Heart left ventricle (tissue), 16 donors: Measurements from ENCODE around the gene TTBK2. TPM values are rescaled to one million over a fixed set of nuclear protein-coding genes. Genes with fewer than 3 reads are reported as not detected.

ENCODE experiments used
- ATAC-seq, 4 donors: fragments of 200-7000 bp; cut with Tn5 transposase; one replicate each; pipeline ENCODE4 v1.9.1; 2020 to 2022; ENCODE audit warnings: moderate library complexity in 4 of 4, mild to moderate bottlenecking in 3 of 4, moderate number of reproducible peaks in 1 of 4
- DNase-seq, 5 donors: peaks; one replicate each; pipeline ENCODE4 v3.0.0-alpha.2; 2020
- H3K27ac ChIP-seq, 12 donors: fragments of 200-600 bp; sonication (generic) in 4 of 12; one replicate each; pipeline versions ENCODE4 v1.5.0 to v1.8.0; 2016 to 2022; ENCODE audit warnings: mild to moderate bottlenecking in 2 of 12
- H3K27me3 ChIP-seq, 9 donors: fragments of 200-600 bp; sonication (generic) in 2 of 9; one replicate each; pipeline versions ENCODE4 v1.5.1 to v1.8.0; 2016 to 2022; ENCODE audit warnings: mild to moderate bottlenecking in 3 of 9
- H3K36me3 ChIP-seq, 9 donors: fragments of 200-600 bp; sonication (generic) in 2 of 9; one replicate each; pipeline versions ENCODE4 v1.5.0 to v1.8.0; 2018 to 2022; ENCODE audit warnings: mild to moderate bottlenecking in 2 of 9
- H3K4me1 ChIP-seq, 12 donors: fragments of 200-600 bp; sonication (generic) in 4 of 12; one replicate each; pipeline versions ENCODE4 v1.5.0 to v1.8.0; 2016 to 2022; ENCODE audit warnings: mild to moderate bottlenecking in 3 of 12
- H3K4me3 ChIP-seq, 12 donors: fragments of 200-600 bp; sonication (generic) in 4 of 12; one replicate each; pipeline versions ENCODE4 v1.5.0 to v1.8.0; 2017 to 2022; ENCODE audit warnings: mild to moderate bottlenecking in 9 of 12, moderate library complexity in 4 of 12
- H3K9me3 ChIP-seq, 12 donors: fragments of 200-600 bp; sonication (generic) in 4 of 12; one replicate each; pipeline versions ENCODE4 v1.5.0 to v1.8.0; 2016 to 2022; ENCODE audit warnings: mild to moderate bottlenecking in 1 of 12
- POLR2A ChIP-seq, 2 donors: fragments of 450-650 bp; IDR thresholded peaks; one replicate each; pipeline ENCODE4 v1.6.1; 2017; ENCODE audit warnings: antibody characterized with exemption in 2 of 2, mild to moderate bottlenecking in 2 of 2, moderate library complexity in 2 of 2
- WGBS, 4 donors: extraction: QIAGEN DNeasy Blood & Tissue Kit in 2 of 4; methylation state at CpG; one replicate each; pipeline versions ENCODE4 v1.1.5 to v1.1.7; 2013 to 2018; 5-methylcytosine and 5-hydroxymethylcytosine counted together
- intact Hi-C, 10 donors: fragments of 100-400 bp; cut with DNase I; formaldehyde crosslinking; loops; one replicate each; pipeline versions ENCODE4 v1.11.1 to v1.14.2; 2022
- polyA plus RNA-seq, 2 donors: library from polyadenylated mRNA; stranded (reverse); fragments of 200-250 nt; gene quantifications; one replicate each; pipeline ENCODE4 v1.2.3, GENCODE V29; 2013
- total RNA-seq, 9 donors: library from RNA; depleted of rRNA in 2 of 9; stranded (reverse); fragments of >200 nt in 2 of 9; fragmentation: NEBNext Ultra II Directional in 3 of 9; extraction: Animal tissue kit (Norgen Biotek cat#: 25700) in 3 of 9; gene quantifications; one replicate each; pipeline versions ENCODE4 v1.1.0 to v1.2.4, GENCODE V29; 2016 to 2023
- TF ChIP-seq, protein P1 (sequence below), 12 donors: fragments of 200-600 bp; sonication (generic) in 4 of 12; IDR thresholded peaks; one replicate each; pipeline versions ENCODE4 v1.5.0 to v1.8.0; 2018 to 2022; ENCODE audit warnings: antibody characterized with exemption in 12 of 12, mild to moderate bottlenecking in 5 of 12
- donor health status: ischemic (EF 13 %, LVEDD 7.1; RV severe dilation, severe dysfunction).
- donor health status: healthy with polysubstance abuse.
- donor health status: DM: no; HTN: yes; CAD: no.
- donor health status: DM: no; HTN: no; CAD: no.
- donor health status: ischemic (EF 25% LVEDD 6.9; RV normal size, moderate dysfunction).
- donor health status: ischemic (EF 25% LVEDD 5.7; RV mildly dilated, moderate dysfunction).
- donor health status: healthy.
- donor health status: DM: yes; HTN: yes; CAD: no.
- donor health status: ischemic (EF 35%, LVEDD 5.7; RV mildly dilated, moderate dysfunction).
- donor health status: nonischemic (EF 11% LVEDD 7.7; RV severe dilation, severe dysfunction).
- donor health status: DM: yes; HTN: yes; CAD: no.
- donor health status: PGD.
- donor health status: ischemic (EF 29% LVEDD 5.4; RV normal size, mild dysfunction).
- donor health status: nonischemic (EF 23%, LVEDD 6.1; RV moderate dilation, normal function).

The TTBK2 gene
- total and polyA plus RNA-seq, 11 donors = 4.9 to 27.9 (median 19.1) TPM

- TF ChIP-seq POLR2A (IDR thresholded peaks at IDR 0.05) = no peak
- TF ChIP-seq, protein P1, sequence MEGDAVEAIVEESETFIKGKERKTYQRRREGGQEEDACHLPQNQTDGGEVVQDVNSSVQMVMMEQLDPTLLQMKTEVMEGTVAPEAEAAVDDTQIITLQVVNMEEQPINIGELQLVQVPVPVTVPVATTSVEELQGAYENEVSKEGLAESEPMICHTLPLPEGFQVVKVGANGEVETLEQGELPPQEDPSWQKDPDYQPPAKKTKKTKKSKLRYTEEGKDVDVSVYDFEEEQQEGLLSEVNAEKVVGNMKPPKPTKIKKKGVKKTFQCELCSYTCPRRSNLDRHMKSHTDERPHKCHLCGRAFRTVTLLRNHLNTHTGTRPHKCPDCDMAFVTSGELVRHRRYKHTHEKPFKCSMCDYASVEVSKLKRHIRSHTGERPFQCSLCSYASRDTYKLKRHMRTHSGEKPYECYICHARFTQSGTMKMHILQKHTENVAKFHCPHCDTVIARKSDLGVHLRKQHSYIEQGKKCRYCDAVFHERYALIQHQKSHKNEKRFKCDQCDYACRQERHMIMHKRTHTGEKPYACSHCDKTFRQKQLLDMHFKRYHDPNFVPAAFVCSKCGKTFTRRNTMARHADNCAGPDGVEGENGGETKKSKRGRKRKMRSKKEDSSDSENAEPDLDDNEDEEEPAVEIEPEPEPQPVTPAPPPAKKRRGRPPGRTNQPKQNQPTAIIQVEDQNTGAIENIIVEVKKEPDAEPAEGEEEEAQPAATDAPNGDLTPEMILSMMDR (IDR thresholded peaks at IDR 0.05) = no peak
- Histone ChIP-seq H3K27me3 (no peaks in the 10 kb centered on the region), H3K36me3 (no peaks in the 10 kb centered on the region), H3K27ac (no peak overlapping the region), H3K4me1 (peaks cover 0 to 5% (median 0%) of the 10 kb centered on the region in 12 donors), H3K4me3 (no peak overlapping the region), H3K9me3 (peaks cover 0 to 7% (median 0%) of the 10 kb centered on the region in 12 donors)
- DNase-seq (no peak), ATAC-seq (no peak)
- intact Hi-C loops = no loop called here
- WGBS, 4 donors = 90 to 100% (median 96%) methylated on average over 2 of the region's 2 CpGs
Measured at GRCh38 chr15:42932833-42933515, 12.4 kb upstream of the TTBK2 start.

DNA sequence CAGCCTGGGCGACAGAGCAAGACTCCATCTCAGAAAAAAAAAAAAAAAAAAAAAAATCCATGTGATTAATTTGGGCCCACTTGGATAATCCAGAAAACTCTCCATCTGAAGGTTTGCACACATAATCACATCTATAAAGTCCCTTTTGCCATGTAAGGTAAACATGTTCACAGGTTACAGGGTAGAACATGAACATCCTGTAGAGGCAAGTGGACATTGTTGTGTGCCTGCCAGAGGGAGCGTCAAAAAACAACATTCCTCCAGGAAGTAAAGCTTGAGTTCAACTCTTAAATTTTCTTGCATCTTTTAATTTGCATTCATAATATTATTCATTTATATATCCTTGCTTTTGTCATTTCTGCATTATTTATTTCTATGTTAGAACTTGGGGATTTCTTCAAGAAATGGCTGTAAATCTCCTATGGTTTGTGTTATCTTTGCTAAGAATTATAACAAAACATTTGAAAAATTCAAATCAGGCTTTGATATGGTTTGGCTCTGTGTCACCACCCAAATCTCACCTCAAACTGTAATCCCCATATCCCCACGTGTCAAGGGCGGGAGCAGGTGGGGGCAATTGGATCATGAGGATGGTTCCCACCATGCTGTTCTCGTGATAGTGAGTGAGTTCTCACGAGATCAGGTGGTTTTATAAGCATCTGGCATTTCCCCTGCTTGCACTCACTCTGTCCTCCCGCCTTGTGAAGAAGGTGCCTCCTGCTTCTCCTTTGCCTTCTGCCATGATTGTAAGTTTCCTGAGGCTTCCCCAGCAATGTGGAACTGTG lies 11.3 kb upstream of the TTBK2 start:
- DNase-seq (no peak), ATAC-seq (no peak)
- Histone ChIP-seq H3K27ac (no peak overlapping the region), H3K27me3 (no peaks in the 10 kb centered on the region), H3K4me3 (no peak overlapping the region), H3K9me3 (peaks cover 0 to under 1% (median 0%) of the 10 kb centered on the region in 12 donors), H3K4me1 (peaks cover 0 to 5% (median 0%) of the 10 kb centered on the region in 12 donors), H3K36me3 (no peaks in the 10 kb centered on the region)
- WGBS, 4 donors = 79 to 81% (median 80%) methylated on average over 7 of the region's 7 CpGs
- intact Hi-C loops = no loop called here
- TF ChIP-seq, protein P1 (IDR thresholded peaks at IDR 0.05) = no peak
- TF ChIP-seq POLR2A (IDR thresholded peaks at IDR 0.05) = no peak

GRCh38 chr15:42929306-42929848 lies 8.8 kb upstream of the TTBK2 start:
- no peak overlapping the region for H3K4me3 ChIP-seq
- no peak for DNase-seq
- peaks cover 0 to 5% (median 0%) of the 10 kb centered on the region in 12 donors for H3K4me1 ChIP-seq
- no peak for TF ChIP-seq POLR2A (IDR thresholded peaks at IDR 0.05)
- TF ChIP-seq, protein P1 (IDR thresholded peaks at IDR 0.05) = no peak
- peak overlapping the region in 1 of 12 donors; percentile 23 for H3K27ac ChIP-seq
- WGBS, 4 donors = 39 to 52% (median 44%) methylated on average over 2 of the region's 2 CpGs
- no peaks in the 10 kb centered on the region for H3K9me3 ChIP-seq
- intact Hi-C loops = loop anchor here in 9 of 10 donors (2.0 to 10.0 kb wide), 7 partner anchors 125 to 227 kb away; partner anchors contain the start of gene CDAN1 (in 6 of the 9)
- no peaks in the 10 kb centered on the region for H3K36me3 ChIP-seq
- ATAC-seq = peak in 2 of 4 donors; percentile 51 to 52
- no peaks in the 10 kb centered on the region for H3K27me3 ChIP-seq

GRCh38 chr15:42921342-42921731 lies 759 bp upstream of the TTBK2 start:
- Histone ChIP-seq H3K9me3 (no peaks in the 10 kb centered on the region), H3K27ac (peak overlapping the region in 11 of 12 donors; percentile 16 to 93 (median 60)), H3K4me3 (peak overlapping the region; percentile 67 to 98 (median 94)), H3K4me1 (peaks cover 0 to 34% (median 14%) of the 10 kb centered on the region in 12 donors), H3K36me3 (no peaks in the 10 kb centered on the region), H3K27me3 (no peaks in the 10 kb centered on the region)
- TF ChIP-seq, protein P1 (IDR thresholded peaks at IDR 0.05) = no peak
- TF ChIP-seq POLR2A (IDR thresholded peaks at IDR 0.05) = no peak
- DNase-seq (peak; percentile 10 to 64 (median 32)), ATAC-seq (peak; percentile 2 to 34 (median 8))
- intact Hi-C loops = loop anchor here in 8 of 10 donors (2.0 to 10.0 kb wide), 5 partner anchors 117 to 649 kb away; partner anchors contain the start of genes CDAN1 (in 8 of the 8), GANC (in 1 of the 8) and TMEM87A (in 1 of the 8)
- WGBS, 4 donors = 3 to 7% (median 6%) methylated on average over 16 to 19 of the region's 19 CpGs
